B cell (primary cell): Measurements from ENCODE around the gene ZNF25.

Source experiments
- CTCF ChIP-seq: fragments of 200-600 bp; IDR thresholded peaks from one replicate; pipeline ENCODE4 v1.8.0; 2022; ENCODE audit warnings: antibody characterized with exemption, mild to moderate bottlenecking
- EZH2 ChIP-seq: IDR thresholded peaks from 2 replicates; pipeline ENCODE4 v1.6.1; 2012; ENCODE audit warnings: borderline replicate concordance, low read depth, mild to moderate bottlenecking, moderate library complexity, low read length; ENCODE audit not compliant: insufficient read depth, poor library complexity, severe bottlenecking

GRCh38 chr10:37934791-37935190 lies 41.7 kb downstream of the ZNF25 start:
- no peak for TF ChIP-seq CTCF
- TF ChIP-seq EZH2, result no peak
